Subcutaneous adipose tissue (tissue), 4 donors: Measurements from ENCODE around the gene ACSS2. TPM values are rescaled to one million over a fixed set of nuclear protein-coding genes. Genes with fewer than 3 reads are reported as not detected.

ENCODE experiments used
- total RNA-seq, 4 donors: library from RNA; depleted of rRNA; stranded (reverse); fragments of >200 nt; gene quantifications; one replicate each; pipeline ENCODE4 v1.1.0, GENCODE V29; 2016
- TF ChIP-seq, protein P1 (sequence below): fragments of 450-650 bp; IDR thresholded peaks from one replicate; pipeline ENCODE4 v1.5.1; 2016; ENCODE audit warnings: low read depth, mild to moderate bottlenecking, control low read depth, antibody characterized with exemption, moderate library complexity

Gene ACSS2
- total RNA-seq, 4 donors from 2014 or later = 97.4 to 252 (median 136) TPM

DNA sequence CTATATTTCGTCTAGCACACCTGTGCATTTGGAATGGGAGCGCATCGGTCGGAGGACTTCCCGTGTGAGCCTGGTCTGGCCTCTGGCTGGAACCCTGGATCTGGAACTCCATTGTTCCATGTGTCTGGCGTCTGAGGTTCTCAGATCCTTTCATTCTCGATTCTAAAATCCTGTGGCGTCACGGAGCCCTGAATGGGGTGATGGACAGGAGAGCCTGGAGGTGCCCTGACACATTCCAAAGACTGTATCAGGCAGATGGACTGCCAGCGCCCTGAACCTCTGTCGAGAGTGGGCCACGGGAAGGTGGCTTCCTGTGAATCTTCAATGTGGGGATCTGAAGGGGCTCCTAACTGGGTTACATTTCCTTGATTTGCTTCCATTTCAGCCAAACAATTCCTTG lies 99.9 kb downstream of the ACSS2 start:
- TF ChIP-seq, protein P1, sequence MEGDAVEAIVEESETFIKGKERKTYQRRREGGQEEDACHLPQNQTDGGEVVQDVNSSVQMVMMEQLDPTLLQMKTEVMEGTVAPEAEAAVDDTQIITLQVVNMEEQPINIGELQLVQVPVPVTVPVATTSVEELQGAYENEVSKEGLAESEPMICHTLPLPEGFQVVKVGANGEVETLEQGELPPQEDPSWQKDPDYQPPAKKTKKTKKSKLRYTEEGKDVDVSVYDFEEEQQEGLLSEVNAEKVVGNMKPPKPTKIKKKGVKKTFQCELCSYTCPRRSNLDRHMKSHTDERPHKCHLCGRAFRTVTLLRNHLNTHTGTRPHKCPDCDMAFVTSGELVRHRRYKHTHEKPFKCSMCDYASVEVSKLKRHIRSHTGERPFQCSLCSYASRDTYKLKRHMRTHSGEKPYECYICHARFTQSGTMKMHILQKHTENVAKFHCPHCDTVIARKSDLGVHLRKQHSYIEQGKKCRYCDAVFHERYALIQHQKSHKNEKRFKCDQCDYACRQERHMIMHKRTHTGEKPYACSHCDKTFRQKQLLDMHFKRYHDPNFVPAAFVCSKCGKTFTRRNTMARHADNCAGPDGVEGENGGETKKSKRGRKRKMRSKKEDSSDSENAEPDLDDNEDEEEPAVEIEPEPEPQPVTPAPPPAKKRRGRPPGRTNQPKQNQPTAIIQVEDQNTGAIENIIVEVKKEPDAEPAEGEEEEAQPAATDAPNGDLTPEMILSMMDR = no peak

Other genes with a start within 250 kb of the ACSS2 start
- gene PIGU, start 199.5 kb upstream of the ACSS2 start, total RNA-seq = 10 to 100 TPM in 1 of 4 donors, 1 to 10 TPM in 3; 5.7 to 13.9 (median 7.7) TPM
- 10 to 100 TPM in 1 of 4 donors, 1 to 10 TPM in 3; 4.4 to 17.1 (median 6.2) TPM for gene TP53INP2, start 172.3 kb upstream of the ACSS2 start, total RNA-seq
- gene NCOA6, start 51.0 kb upstream of the ACSS2 start, total RNA-seq = 10 to 100 TPM; 16.0 to 23.5 (median 20.4) TPM
- gene GGT7, start 3.8 kb upstream of the ACSS2 start, total RNA-seq = 10 to 100 TPM in 2 of 4 donors, 1 to 10 TPM in 2; 2.9 to 15.8 (median 10.3) TPM
- gene GSS, start 79.2 kb downstream of the ACSS2 start, total RNA-seq = 10 to 100 TPM; 25.4 to 42.4 (median 30.0) TPM
- gene MYH7B, start 79.3 kb downstream of the ACSS2 start, total RNA-seq = 1 to 10 TPM in 1 of 4 donors, under 1 TPM in 3; 0.17 to 2.8 (median 0.38) TPM
- gene TRPC4AP, start 216.2 kb downstream of the ACSS2 start, total RNA-seq = 100 to 1,000 TPM in 1 of 4 donors, 10 to 100 TPM in 3; 76.6 to 112 (median 78.5) TPM